NCI-H1417 (cell line): ENCODE data around the gene OGFOD3.
A peak's percentile ranks its signal among the peaks of the same experiment; 100 is the strongest.
"Not testable (repeated sequence)": the region's sequence is repeated elsewhere in the genome, so short reads cannot be mapped to it uniquely, and the experiment has no call there.

Source experiments
- DNase-seq, 3 experiments: peaks; one replicate each; lab custom pipeline; 2025; lab: John Stamatoyannopoulos, UW

OGFOD3 gene

GRCh38 chr17:82434216-82434565 lies 15.8 kb upstream of the OGFOD3 start:
- no peak for DNase-seq

DNA sequence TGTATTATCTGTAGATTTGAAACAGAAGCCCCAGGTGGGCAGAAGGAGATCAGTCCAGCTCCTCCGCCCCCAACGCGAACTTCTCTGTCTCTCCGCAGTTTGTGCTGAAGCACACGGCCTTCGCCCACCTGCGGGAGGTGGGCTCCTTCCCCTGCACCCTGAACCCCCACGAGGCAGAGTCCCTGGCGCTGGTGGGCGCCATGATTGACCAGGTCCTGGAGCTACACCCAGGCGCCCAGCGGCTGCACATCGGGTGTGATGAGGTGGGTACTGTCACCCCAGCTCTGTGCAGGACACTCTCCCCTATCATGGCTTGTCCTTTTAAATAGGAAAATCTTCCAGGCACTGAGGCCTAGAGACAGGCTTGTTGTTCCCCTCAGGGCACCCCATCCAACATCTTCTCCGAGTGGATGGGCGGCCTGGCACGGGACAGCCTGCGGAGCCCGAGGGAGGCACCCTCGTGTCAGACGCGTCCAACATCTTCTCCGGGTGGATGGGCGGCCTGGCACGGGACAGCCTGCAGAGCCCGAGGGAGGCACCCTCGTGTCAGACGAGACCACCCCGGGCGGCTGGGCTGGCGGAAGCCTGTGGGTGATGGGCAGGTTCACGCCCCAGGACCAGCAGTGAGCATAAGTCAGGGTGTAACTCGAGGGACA lies 15.3 kb upstream of the OGFOD3 start:
- DNase-seq, result no peak

GRCh38 chr17:82432017-82432416 lies 13.6 kb upstream of the OGFOD3 start:
- no peak for DNase-seq

DNA sequence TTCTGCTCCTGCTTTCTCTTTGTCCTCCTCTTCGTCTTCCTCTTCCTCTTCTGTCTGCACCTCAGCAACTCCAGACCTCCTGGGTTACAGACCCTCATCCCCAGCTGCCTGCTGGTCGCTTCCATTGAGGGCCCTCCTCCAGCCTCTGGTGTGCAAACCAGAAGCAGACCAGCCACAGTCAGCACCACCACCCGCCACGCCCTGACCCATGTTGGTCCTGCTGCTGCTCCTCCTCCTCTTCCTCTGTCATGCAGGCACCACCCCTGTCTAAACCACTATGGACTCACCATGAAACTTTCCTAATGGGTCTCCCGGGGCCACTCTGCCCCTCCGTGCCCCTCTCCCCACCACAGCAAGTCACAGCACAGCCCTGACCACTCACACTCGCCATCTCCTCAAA lies 11.4 kb upstream of the OGFOD3 start:
- no peak for DNase-seq

- no peak for DNase-seq
These were observed 10.2 kb upstream of the OGFOD3 start for GRCh38 chr17:82428546-82428945.

- DNase-seq, result no peak
These were observed 6.4 kb upstream of the OGFOD3 start for GRCh38 chr17:82424863-82425159.

- DNase-seq, result peak; percentile 4 to 10 (median 7)
These were observed 5.8 kb upstream of the OGFOD3 start for GRCh38 chr17:82424001-82424862.

- no peak for DNase-seq
These were observed 1.2 kb upstream of the OGFOD3 start for GRCh38 chr17:82419540-82419939.

DNA sequence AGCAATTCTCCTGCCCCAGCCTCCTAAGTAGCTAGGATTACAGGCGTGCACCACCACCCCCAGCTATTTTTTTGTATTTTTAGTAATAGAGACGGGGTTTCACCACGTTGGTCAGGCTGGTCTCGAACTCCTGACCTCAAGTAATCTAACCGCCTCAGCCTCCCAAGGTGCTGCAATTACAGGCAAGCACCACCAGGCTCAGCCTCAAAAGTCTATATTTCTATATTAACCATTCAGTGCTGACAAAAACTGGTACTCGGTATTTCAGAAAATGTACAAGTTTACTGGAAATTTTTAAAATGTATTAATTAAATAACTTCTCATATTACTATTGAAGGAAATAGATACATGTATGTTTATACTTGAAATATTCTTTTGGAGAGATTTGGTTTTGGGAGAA lies 1.6 kb downstream of the OGFOD3 start:
- DNase-seq, result no peak

DNA sequence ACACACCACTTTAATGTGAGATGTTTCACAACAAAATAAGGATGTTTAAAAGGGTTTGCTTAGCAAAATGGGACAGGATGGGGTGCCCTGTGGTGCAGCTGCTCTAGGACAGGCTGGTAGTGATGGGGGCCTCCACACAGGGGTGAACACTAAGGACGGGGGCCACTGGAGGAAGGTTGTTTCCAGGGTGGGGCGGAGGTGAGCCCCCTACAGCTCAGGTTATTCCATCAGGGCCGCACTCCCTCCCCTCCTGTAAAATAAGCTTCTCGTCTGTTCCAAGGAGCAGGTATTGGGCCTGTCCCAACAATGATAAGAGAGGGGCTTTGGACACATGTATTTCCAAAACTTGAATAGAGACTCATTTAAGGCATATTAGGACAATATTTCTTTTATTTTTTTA lies 2.1 kb downstream of the OGFOD3 start:
- no peak for DNase-seq

DNA sequence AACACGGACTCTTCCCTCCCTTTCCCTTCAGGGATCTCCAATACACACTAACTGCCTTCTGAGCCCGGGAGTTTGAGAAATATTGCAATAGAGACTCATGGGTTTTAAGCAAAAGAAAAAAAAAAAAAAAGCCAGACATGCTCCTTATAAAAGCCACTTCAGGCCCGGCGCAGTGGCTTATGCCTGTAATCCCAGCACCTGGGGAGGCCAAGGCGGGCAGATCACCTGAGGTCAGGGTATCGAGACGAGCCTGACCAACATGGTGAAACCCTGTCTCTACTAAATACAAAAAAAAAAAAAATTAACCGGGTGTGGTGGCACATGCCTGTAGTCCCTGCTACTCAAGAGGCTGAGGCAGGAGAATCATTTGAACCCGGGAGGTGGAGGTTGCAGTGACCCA lies 2.6 kb downstream of the OGFOD3 start:
- DNase-seq, result no peak

- no peak for DNase-seq
These were observed 3.0 kb downstream of the OGFOD3 start for GRCh38 chr17:82415336-82415735.

DNA sequence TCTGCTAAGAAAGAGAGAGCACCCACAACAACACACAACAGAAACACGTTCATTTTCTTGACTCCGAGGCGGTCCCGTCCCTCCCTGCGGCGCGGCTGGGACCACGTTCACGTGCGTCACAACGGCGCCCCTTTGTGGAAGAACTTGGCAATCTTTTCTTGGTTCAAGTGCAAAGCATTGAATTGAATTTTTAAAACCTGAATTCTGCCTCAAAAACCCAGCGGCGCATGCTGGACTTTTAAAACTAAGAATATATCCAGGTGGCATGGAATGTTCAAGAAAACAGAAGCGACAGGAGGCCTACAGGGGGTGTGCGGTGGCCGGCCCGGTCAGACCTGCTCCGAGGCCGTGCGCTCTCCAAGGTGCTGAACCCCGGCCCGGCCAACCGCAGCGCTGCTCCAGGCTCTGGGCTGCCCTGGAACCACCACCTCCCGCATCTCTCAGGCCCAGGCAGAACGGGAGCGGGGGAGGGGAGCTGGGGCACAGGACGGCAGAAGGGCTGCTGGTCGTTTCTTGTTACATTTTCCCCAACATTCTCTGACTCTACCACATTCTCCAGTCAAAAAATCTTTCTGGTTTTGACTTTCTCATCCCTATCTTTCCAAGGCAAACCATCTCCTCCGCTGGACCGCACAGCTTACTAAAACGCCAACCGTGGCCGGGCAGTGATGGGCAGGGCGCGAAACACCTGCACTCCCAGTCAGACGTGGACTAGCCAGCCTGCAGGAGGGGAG lies 3.7 kb downstream of the OGFOD3 start:
- DNase-seq, result peak; percentile 15 to 62 (median 54)

DNA sequence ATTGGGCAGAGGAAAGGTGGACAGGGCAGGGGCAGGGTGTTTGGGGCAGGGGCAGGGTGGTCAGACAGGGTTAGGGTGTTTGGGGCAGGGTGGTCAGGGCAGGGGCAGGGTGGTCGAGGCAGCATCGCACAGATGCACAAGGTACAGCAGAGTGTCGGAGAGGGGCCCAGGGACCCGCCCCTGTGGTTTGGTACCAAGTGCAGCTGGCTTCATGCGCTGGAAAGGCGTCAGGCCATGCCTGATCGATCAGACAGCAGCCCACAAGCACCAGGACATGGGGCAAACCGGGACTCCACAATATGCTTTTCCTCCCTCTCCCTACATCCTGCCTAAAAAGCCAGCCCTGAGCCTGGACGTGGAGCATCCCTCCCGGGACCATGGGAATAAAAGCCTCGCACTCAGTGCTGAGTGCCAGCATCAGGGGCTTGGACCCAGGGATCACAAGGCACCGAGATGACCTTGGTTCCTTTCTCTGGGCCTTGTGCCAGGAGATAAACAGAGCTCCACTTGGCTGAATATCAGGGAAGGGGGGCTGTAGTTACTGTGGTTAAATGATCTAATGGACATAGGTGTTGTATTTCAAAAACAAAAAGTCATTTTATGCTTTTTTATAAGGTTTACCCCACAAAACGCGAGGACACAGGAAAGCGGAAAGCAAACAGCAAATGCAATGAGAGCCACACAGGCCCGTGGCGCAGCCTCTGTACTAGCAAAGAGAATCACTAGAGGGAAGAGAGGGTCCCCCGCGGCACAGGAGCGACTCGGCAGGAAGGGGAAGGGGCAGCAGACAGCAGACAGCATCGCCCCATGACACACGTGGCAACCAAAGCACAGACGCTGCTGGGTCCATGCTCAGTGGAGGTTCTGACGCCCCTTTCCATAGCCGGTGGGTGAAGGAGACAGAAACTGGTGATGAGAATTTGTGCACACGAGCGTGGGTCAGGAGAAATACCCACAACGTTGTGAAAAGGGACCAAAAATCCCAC lies 5.6 kb downstream of the OGFOD3 start:
- peak in 1 of 3 experiments; percentile 8 for DNase-seq

DNA sequence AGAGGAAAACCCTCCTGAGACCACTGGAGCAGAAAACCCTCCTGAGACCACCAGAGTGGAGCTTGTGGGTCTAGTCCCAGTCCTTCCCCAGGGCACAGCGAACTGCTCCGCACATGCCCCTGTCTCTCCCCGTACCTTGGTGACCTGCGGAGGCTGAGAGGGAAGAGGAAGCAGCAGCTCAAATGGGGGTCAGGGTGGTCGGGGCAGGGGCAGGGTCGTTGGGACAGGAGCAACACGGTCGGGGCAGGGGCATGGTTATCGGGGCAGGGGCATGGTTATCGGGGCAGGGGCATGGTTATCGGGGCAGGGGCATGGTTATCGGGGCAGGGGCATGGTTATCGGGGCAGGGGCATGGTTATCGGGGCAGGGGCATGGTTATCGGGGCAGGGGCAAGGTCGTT lies 6.3 kb downstream of the OGFOD3 start:
- not testable (repeated sequence) for DNase-seq

DNA sequence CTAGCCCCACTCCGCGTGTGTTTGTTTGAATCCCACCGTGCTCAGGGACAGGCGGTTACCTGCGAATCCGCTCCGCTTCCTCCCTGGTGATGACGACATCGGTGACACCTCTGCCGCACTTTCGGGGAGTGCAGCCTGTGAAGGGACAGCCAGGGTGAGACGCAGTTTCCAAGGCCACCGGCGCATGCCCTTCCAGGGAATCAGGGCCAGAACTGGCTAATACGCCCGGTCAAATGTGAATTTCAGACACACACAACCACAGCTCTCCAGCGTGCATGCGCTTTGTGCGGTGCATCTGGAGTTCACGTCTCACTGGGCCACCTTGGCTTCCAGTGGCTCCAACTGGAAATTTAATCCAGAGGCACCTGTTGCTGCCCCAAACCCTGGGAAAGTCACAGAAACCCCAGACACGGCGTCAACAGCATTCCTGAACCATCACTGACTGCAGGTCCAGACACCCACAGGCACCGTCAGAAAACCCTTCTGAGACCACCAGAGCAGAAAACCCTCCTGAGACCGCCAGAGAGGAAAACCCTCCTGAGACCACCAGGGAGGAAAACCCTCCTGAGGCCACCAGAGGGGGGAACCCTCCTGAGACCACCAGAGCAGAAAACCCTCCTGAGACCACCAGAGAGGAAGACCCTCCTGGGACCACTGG lies 6.9 kb downstream of the OGFOD3 start:
- no peak for DNase-seq

DNA sequence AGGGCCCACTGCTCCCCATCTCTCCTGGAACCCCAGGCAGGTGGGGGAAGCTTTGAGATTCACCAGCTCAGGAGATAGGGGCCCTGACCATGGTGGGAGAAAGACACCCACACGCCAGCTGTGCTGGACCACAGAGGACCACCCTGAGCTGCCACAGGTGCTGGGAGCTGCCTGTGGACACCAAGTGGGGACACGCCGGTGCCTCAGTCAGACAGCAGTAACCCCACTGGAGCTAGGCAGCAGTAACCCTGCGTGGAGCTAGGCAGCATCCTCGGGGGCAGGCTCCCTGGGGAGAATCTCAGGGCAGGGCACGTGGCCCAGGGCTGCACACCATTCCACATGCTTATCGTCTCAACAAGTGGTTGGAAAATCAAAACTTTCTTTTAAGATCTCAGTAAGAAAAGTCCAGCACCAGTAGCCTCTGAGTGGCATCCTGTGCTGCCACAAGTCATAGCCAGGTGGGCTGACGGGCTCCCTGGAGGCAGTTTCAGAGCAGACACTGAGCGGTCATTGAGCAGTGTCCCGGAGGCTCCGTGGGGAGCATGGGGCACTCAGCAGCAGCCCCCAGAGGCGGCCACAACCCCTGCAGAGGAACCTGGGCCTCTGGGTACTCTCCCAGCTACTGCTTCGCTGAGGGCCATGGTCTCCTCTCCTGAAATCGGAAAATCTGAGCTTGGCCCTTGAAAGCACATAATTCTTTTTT lies 8.2 kb downstream of the OGFOD3 start:
- DNase-seq, result no peak

GRCh38 chr17:82408938-82409318 lies 9.5 kb downstream of the OGFOD3 start:
- DNase-seq, result no peak

- no peak for DNase-seq
These were observed 10.0 kb downstream of the OGFOD3 start for GRCh38 chr17:82408288-82408937.

- peak in 1 of 3 experiments; percentile 8 for DNase-seq
These were observed 11.1 kb downstream of the OGFOD3 start for GRCh38 chr17:82407255-82407654.
